Prostate gland (tissue), 2 donors: Measurements from ENCODE around the gene RAB6B. TPM values are rescaled to one million over a fixed set of nuclear protein-coding genes. Genes with fewer than 3 reads are reported as not detected.

Experiments used
- DNase-seq: peaks from one replicate; pipeline ENCODE4 v3.0.0-alpha.2; 2019; ENCODE audit warnings: low spot score
- H3K27ac ChIP-seq, 2 donors: fragments of 200-600 bp; sonication (generic); 2 replicates each; pipeline ENCODE4 v1.5.1; 2017 to 2019
- H3K27me3 ChIP-seq: fragments of 200-600 bp; sonication (generic); replicated peaks from 2 replicates; pipeline ENCODE4 v1.5.1; 2019; ENCODE audit not compliant: insufficient read depth
- H3K36me3 ChIP-seq, 2 donors: fragments of 200-600 bp; sonication (generic); 1 replicate in 1 of 2; 2 replicates in 1 of 2; pipeline versions ENCODE4 v1.5.1 to v1.8.1; 2017 to 2019
- H3K4me1 ChIP-seq: fragments of 200-600 bp; sonication (generic); replicated peaks from 2 replicates; pipeline ENCODE4 v1.5.1; 2019
- H3K4me3 ChIP-seq, 2 donors: fragments of 200-600 bp; sonication (generic); 2 replicates each; pipeline ENCODE4 v1.5.1; 2017 to 2019
- H3K9me3 ChIP-seq: fragments of 200-600 bp; sonication (generic); 2 replicates; pipeline ENCODE4 v1.5.1; 2017
- CTCF ChIP-seq, 4 experiments: fragments of 200-600 bp in 2 of 4; fragments of 450-650 bp in 2 of 4; sonication (generic) in 2 of 4; IDR thresholded peaks; 1 replicate in 3 of 4; 2 replicates in 1 of 4; pipeline ENCODE4 v1.5.1; 2016 to 2019; ENCODE audit warnings: antibody characterized with exemption in 4 of 4, mild to moderate bottlenecking in 2 of 4, moderate library complexity in 2 of 4
- POLR2A ChIP-seq: fragments of 450-650 bp; IDR thresholded peaks from one replicate; pipeline ENCODE4 v1.6.1; 2016; ENCODE audit warnings: antibody characterized with exemption, mild to moderate bottlenecking
- POLR2AphosphoS5 ChIP-seq: sonication (generic); formaldehyde crosslinking; IDR thresholded peaks from one replicate; pipeline ENCODE4 v1.6.1; 2017; ENCODE audit warnings: antibody characterized with exemption
- WGBS: methylation state at CpG from one replicate; pipeline ENCODE4 v1.1.5; 2018; 5-methylcytosine and 5-hydroxymethylcytosine counted together
- intact Hi-C: fragments of 100-400 bp; cut with DNase I; formaldehyde crosslinking; loops from one replicate; pipeline ENCODE4 v1.14.2; 2022
- total RNA-seq, 2 donors: library from RNA; depleted of rRNA; stranded (reverse); fragments of >200 nt; gene quantifications; one replicate each; pipeline ENCODE4 v1.1.0, GENCODE V29; 2016

Gene RAB6B
- total RNA-seq, 2 donors from 2014 or later: 4.5 to 7.1 TPM

DNA sequence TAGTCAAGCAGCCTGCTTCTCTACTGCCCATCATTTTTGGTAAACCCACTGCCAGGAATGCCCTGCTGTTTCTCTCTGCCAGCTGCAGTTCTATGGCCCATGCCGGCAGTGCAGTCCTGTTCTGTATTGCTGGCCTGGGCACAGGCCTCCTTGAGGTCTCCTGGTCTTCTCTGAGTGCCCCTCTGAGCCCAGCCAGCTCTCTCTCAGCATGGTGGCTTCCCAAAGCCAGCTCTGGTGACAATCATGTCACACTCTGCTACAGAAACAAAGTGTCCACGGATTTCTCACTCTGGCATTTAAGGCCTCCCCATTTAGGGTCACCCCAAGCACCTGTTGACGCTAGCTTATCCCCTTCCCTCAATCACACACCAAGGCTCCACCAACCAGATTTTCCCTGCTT, 65.6 kb downstream of the RAB6B start:
- H3K4me3 ChIP-seq: no peak overlapping the region
- WGBS: 91% methylated on average over 3 of the region's 3 CpGs
- no peaks in the 10 kb centered on the region for H3K9me3 ChIP-seq
- TF ChIP-seq CTCF (IDR thresholded peaks at IDR 0.05) (no peak), POLR2A (no peak), POLR2AphosphoS5 (no peak)
- H3K4me1 ChIP-seq: no peaks in the 10 kb centered on the region
- no peak for DNase-seq
- no peaks in the 10 kb centered on the region for H3K27me3 ChIP-seq
- intact Hi-C loops: no loop called here
- H3K27ac ChIP-seq: no peak overlapping the region
- no peaks in the 10 kb centered on the region for H3K36me3 ChIP-seq

GRCh38 chr3:133829310-133829707, 66.4 kb downstream of the RAB6B start:
- Histone ChIP-seq H3K4me3 (no peak overlapping the region), H3K27ac (no peak overlapping the region), H3K36me3 (no peaks in the 10 kb centered on the region), H3K9me3 (no peaks in the 10 kb centered on the region), H3K27me3 (no peaks in the 10 kb centered on the region), H3K4me1 (no peaks in the 10 kb centered on the region)
- intact Hi-C loops: loop anchor here (10.0 kb wide), 1 partner anchor 385 kb away; no protein-coding TSS in a partner anchor
- 70% methylated on average over 3 of the region's 3 CpGs for WGBS
- no peak for DNase-seq
- TF ChIP-seq CTCF (IDR thresholded peaks at IDR 0.05): no peak
- TF ChIP-seq POLR2A: no peak
- TF ChIP-seq POLR2AphosphoS5: no peak

DNA sequence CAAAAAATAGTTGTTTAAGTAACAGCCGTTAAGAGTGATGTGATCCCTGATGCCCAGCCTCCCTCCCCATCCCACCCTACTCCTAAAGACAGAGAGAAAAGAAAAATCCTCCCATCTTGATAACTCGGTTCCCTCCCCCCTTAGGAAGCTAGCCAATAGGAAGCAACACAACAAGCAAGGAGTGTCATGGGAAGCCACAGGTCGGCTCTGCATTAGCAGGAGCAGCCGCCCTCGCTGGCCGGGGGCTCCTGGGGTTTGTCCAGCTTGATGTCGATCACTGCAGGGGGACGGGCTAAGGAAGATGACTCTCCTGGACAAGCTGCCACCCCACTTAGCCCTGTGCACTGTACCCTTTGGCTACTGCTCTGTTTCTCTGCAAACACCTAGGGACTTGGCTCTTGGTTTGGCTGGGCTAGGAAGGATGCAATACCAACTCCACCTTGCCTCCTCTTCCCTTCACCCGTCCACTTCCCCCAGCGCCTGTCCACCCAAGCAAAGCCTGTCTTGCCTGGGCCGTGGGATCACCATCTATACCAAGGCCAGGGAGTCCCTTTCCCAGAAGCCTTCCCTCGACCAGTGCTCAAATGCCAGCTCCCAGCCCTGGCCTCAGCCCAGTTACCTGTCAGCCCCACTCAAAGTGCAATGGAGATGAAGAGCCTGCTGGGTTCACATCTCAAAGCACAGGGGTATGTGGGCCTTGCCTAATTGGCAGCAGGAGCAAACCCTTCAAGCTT, 66.9 kb downstream of the RAB6B start:
- WGBS: 78% methylated on average over 12 of the region's 12 CpGs
- H3K9me3 ChIP-seq: no peaks in the 10 kb centered on the region
- H3K4me1 ChIP-seq: no peaks in the 10 kb centered on the region
- H3K4me3 ChIP-seq: no peak overlapping the region
- no peaks in the 10 kb centered on the region for H3K27me3 ChIP-seq
- H3K27ac ChIP-seq: no peak overlapping the region
- no peak for DNase-seq
- intact Hi-C loops: loop anchor here (10.0 kb wide), 1 partner anchor 386 kb away; no protein-coding TSS in a partner anchor
- H3K36me3 ChIP-seq: no peaks in the 10 kb centered on the region
- no peak for TF ChIP-seq CTCF (IDR thresholded peaks at IDR 0.05)
- TF ChIP-seq POLR2A: no peak
- TF ChIP-seq POLR2AphosphoS5: no peak

- TF ChIP-seq CTCF (IDR thresholded peaks at IDR 0.05): no peak
- no peak for TF ChIP-seq POLR2A
- no peak overlapping the region for H3K27ac ChIP-seq
- H3K4me3 ChIP-seq: no peak overlapping the region
- no peaks in the 10 kb centered on the region for H3K4me1 ChIP-seq
- no peaks in the 10 kb centered on the region for H3K36me3 ChIP-seq
- 67% methylated on average over 3 of the region's 4 CpGs for WGBS
- H3K27me3 ChIP-seq: no peaks in the 10 kb centered on the region
- intact Hi-C loops: loop anchor here (10.0 kb wide), 1 partner anchor 387 kb away; no protein-coding TSS in a partner anchor
- DNase-seq: no peak
- H3K9me3 ChIP-seq: no peaks in the 10 kb centered on the region
Observed at GRCh38 chr3:133827684-133828083, 68.0 kb downstream of the RAB6B start.

DNA sequence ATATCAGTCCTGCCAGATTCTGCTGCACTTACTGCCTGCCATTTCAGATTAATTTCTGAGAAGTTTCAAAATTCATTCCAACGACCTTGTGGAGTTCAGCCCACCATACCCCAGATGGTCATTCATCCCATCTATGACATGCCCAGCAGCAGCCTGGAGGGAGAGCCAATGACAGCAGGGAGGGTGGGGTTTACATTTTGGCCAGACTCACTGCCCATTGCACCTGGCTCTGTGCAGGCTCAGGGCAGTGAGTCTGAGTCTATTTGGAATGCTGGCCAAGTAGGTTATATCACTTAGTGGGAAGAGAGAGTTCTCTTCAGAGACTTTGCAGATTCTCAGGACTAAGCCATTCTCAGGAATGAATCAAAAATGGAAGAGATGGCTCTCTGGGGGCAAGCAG, 68.5 kb downstream of the RAB6B start:
- intact Hi-C loops: loop anchor here (10.0 kb wide), 1 partner anchor 388 kb away; no protein-coding TSS in a partner anchor
- no peak for TF ChIP-seq POLR2AphosphoS5
- TF ChIP-seq CTCF (IDR thresholded peaks at IDR 0.05): no peak
- no peak for TF ChIP-seq POLR2A
- WGBS: 19% methylated on average over 1 of the region's 1 CpG
- H3K36me3 ChIP-seq: peaks cover 0 to 3% of the 10 kb centered on the region in 2 donors
- no peaks in the 10 kb centered on the region for H3K9me3 ChIP-seq
- H3K4me1 ChIP-seq: no peaks in the 10 kb centered on the region
- no peak overlapping the region for H3K27ac ChIP-seq
- no peaks in the 10 kb centered on the region for H3K27me3 ChIP-seq
- no peak overlapping the region for H3K4me3 ChIP-seq
- DNase-seq: no peak
